ENCODE measurements around the gene NUBP2. TPM values are rescaled to one million over a fixed set of nuclear protein-coding genes. Genes with fewer than 3 reads are reported as not detected.
A peak's percentile ranks its signal among the peaks of the same experiment; 100 is the strongest.

Gene NUBP2
- total and polyA plus RNA-seq, 8 donors = 20.4 to 58.8 (median 31.0) TPM

GRCh38 chr16:1823821-1824220 lies 41.1 kb downstream of the NUBP2 start:
- Histone ChIP-seq H3K4me3 (no peak overlapping the region), H3K36me3 (peaks cover 0 to 27% (median 9%) of the 10 kb centered on the region in 3 donors), H3K27ac (no peak overlapping the region), H3K9me3 (no peaks in the 10 kb centered on the region), H3K27me3 (no peaks in the 10 kb centered on the region), H3K4me1 (peaks cover 7 to 16% (median 14%) of the 10 kb centered on the region in 3 donors)
- DNase-seq (peak in 1 of 6 donors; percentile 59), ATAC-seq (no peak), FAIRE-seq (no peak)
- intact Hi-C loops (cut with DNase I) = no loop called here
- WGBS, 2 donors = 36 to 49% methylated on average over 9 of the region's 9 CpGs
- TF ChIP-seq, protein P1, sequence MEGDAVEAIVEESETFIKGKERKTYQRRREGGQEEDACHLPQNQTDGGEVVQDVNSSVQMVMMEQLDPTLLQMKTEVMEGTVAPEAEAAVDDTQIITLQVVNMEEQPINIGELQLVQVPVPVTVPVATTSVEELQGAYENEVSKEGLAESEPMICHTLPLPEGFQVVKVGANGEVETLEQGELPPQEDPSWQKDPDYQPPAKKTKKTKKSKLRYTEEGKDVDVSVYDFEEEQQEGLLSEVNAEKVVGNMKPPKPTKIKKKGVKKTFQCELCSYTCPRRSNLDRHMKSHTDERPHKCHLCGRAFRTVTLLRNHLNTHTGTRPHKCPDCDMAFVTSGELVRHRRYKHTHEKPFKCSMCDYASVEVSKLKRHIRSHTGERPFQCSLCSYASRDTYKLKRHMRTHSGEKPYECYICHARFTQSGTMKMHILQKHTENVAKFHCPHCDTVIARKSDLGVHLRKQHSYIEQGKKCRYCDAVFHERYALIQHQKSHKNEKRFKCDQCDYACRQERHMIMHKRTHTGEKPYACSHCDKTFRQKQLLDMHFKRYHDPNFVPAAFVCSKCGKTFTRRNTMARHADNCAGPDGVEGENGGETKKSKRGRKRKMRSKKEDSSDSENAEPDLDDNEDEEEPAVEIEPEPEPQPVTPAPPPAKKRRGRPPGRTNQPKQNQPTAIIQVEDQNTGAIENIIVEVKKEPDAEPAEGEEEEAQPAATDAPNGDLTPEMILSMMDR (IDR thresholded peaks at IDR 0.05) = no peak

DNA sequence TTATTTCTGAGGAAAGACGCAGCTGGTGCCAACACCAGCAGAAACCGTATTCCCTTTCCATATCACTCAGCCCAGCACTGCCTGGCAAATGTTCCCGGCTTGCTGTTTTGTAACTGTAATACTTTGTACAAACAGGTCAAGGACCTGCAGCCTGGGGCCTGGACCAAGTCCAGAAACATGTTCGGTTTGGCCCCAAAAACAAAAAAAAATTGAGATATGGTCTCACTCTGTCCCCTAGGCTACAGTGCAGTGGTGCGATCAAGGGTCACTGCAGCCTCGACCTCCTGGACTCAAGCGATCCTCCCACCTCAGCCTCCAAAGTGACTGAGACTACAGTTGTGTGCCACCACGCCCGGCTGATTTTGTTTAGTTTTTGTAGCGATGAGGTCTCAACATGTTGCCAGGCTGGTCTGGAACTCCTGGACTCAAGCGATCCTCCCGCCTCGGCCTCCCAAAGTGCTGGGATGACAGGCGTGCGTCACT lies 42.7 kb downstream of the NUBP2 start:
- ATAC-seq (peak in 1 of 4 donors; percentile 18), FAIRE-seq (no peak), DNase-seq (peak in 5 of 6 donors; percentile 58 to 87 (median 69))
- H3K36me3 ChIP-seq = peaks cover 0 to 21% (median 9%) of the 10 kb centered on the region in 3 donors
- H3K4me3 ChIP-seq = peak overlapping the region; percentile 40 to 96 (median 93)
- peak overlapping the region; percentile 42 to 90 (median 70) for H3K27ac ChIP-seq
- 24 to 25% methylated on average over 15 of the region's 15 CpGs for WGBS, 2 donors
- TF ChIP-seq, protein P1 (IDR thresholded peaks at IDR 0.05) = no peak
- intact Hi-C loops (cut with DNase I) = no loop called here
- no peaks in the 10 kb centered on the region for H3K27me3 ChIP-seq
- H3K9me3 ChIP-seq = no peaks in the 10 kb centered on the region
- H3K4me1 ChIP-seq = peaks cover 21 to 30% (median 23%) of the 10 kb centered on the region in 3 donors

DNA sequence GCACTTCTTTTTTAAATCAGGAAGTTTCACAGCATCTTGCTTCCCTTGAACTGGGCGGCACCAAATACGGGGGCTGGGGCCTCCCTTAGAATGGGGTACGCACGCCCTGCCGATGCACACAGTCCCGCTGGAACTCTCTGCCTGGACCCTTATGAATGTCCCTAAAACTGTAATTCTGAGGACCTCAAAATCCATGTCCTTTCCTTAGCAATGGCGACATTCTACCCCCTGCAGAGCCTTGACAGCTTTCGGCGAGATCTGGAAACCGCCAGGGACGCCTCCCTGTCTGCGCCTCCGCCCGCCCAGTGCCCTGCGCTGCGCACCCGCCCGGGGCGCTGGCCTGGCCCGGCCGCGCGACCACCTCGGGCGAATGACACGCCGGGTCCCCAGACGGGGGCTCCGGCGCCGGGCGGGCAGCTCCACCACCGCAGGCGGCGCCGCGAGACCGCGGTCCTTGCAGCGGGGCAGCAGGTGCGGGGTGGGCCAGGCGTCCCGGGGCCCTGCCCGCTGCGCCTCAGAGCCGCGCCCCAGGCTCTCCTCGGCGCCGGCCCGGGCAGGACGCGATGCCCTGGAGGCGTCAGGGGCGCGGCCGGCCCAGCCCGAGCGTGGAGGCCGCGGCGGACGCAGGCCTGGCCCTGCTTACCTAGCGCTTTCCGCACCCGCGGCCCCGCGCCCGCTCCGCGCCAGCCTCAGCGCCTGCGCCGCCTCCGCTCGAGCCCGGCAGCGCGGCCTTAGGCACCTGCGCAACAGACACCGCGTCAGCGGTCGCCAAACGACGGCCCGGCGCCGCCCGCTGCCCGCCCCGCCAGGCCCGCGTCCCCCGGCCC lies 43.3 kb downstream of the NUBP2 start:
- H3K4me1 ChIP-seq = peaks cover 21 to 30% (median 24%) of the 10 kb centered on the region in 3 donors
- no peaks in the 10 kb centered on the region for H3K27me3 ChIP-seq
- intact Hi-C loops (cut with DNase I) = no loop called here
- TF ChIP-seq, protein P1 (IDR thresholded peaks at IDR 0.05) = no peak
- H3K27ac ChIP-seq = peak overlapping the region; percentile 42 to 90 (median 78)
- DNase-seq = peak; percentile 50 to 86 (median 70)
- H3K4me3 ChIP-seq = peak overlapping the region; percentile 40 to 96 (median 93)
- H3K9me3 ChIP-seq = no peaks in the 10 kb centered on the region
- H3K36me3 ChIP-seq = peaks cover 0 to 18% (median 9%) of the 10 kb centered on the region in 3 donors
- WGBS, 2 donors = 1% methylated on average over 71 to 96 of the region's 96 CpGs
- peak; percentile 17 to 39 (median 28) for ATAC-seq
- no peak for FAIRE-seq

DNA sequence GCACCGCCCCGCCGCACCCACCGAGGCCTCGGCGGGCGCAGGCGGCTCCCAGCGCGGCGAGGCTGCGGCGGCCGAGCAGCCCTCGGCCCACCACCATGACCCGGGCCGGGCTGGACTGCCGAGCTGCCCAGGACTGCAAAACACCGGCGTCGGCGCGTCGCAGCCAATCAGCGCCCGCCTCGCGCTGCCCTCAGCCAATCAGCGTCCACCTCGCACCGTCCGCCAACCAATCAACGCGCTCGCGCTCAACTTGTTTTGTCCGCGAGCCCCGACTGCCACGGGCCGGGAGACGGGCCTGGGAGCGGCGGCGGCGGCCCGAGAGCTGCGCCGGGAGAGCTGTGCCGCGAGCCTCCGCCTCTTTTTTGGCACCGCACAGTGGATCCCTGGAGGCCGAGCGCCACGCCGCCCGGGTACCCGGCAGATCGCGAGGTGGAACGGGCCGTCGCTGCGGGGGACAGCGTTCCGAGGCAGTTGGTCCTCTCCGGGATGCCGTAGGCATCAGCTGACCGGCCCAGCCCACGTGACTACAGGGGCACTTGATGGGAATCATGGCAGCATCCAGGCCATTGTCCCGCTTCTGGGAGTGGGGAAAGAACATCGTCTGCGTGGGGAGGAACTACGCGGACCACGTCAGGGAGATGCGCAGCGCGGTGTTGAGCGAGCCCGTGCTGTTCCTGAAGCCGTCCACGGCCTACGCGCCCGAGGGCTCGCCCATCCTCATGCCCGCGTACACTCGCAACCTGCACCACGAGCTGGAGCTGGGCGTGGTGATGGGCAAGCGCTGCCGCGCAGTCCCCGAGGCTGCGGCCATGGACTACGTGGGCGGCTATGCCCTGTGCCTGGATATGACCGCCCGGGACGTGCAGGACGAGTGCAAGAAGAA lies 44.2 kb downstream of the NUBP2 start, which contains the start of the genes FAHD1 and HAGH:
Gene FAHD1, plus strand, starts transcription at position 516 of the 883 bp plus-strand sequence. Its CDS starts 33 bp downstream, at position 549.
Gene HAGH, minus strand, starts transcription at position 135 of the 883 bp plus-strand sequence. Its CDS starts 38 bp downstream, at position 97.
- DNase-seq (peak; percentile 91 to 97 (median 94)), ATAC-seq (peak; percentile 87 to 93 (median 88)), FAIRE-seq (no peak)
- intact Hi-C loops (cut with DNase I) = no loop called here
- WGBS, 2 donors = 0% methylated on average over 96 to 104 of the region's 104 CpGs
- peak within 1 kb of the TSS; percentile 92 to 99 (median 95) for H3K4me3 ChIP-seq
- H3K27me3 ChIP-seq = no peaks in the 10 kb centered on the region
- no peaks in the 10 kb centered on the region for H3K9me3 ChIP-seq
- peaks cover 0 to 9% (median 4%) of the 10 kb centered on the region in 3 donors for H3K36me3 ChIP-seq
- H3K27ac ChIP-seq = peak within 1 kb of the TSS; percentile 86 to 90 (median 90)
- H3K4me1 ChIP-seq = peaks cover 21 to 30% (median 24%) of the 10 kb centered on the region in 3 donors
- TF ChIP-seq, protein P1 (IDR thresholded peaks at IDR 0.05) = no peak

Measured in pancreas (tissue), 10 donors.